K562 (cell line): ENCODE measurements around the gene CXCL13. TPM values are rescaled to one million over a fixed set of nuclear protein-coding genes. Genes with fewer than 3 reads are reported as not detected.
A peak's percentile ranks its signal among the peaks of the same experiment; 100 is the strongest.

Source experiments
- ATAC-seq: fragments of 200-7000 bp; cut with Tn5 transposase; 3 replicates; pipeline ENCODE4 v1.9.1; 2020; ENCODE audit warnings: moderate library complexity
- BruUV-seq: library from RNA; stranded (reverse); fragments of 400-500 nt; replicated peaks from 2 replicates; lab custom pipeline; 2021; lab: Mats Ljungman, UMichigan
- CTCF ChIA-PET: fragments of 300-600 bp; formaldehyde crosslinking; extraction: SDS; loops from one replicate; lab custom pipeline; 2021; ENCODE audit warnings: low intra/inter-chr PET ratio; lab: Yijun Ruan, JAX
- POLR2A ChIA-PET: fragments of 300-600, 350-650 bp; sonication (Branson Sonifier 250); formaldehyde crosslinking; extraction: SDS; loops from one replicate; lab custom pipeline; 2021; ENCODE audit warnings: antibody characterized with exemption, inconsistent platforms; lab: Yijun Ruan, JAX
- DNase-seq, 4 experiments: peaks; one replicate each; pipeline versions ENCODE4 v3.0.0 to v3.0.0-alpha.2; 2011 to 2018; ENCODE audit warnings: low spot score in 3 of 4, mixed read lengths in 3 of 4; ENCODE audit errors: extremely low read depth in 1 of 4
- FAIRE-seq: peaks from 2 replicates; lab custom pipeline; 2011; peaks lifted over from hg19 to GRCh38; lab: Jason Lieb, UNC
- H2AFZ ChIP-seq: 2 replicates; pipeline ENCODE4 v1.6.0; 2011; ENCODE audit warnings: low read depth, low read length, control low read depth, inconsistent platforms
- H3K27ac ChIP-seq: fragments of 200-600 bp; 3 replicates; pipeline ENCODE4 v1.8.0; 2011; ENCODE audit warnings: low read depth, mild to moderate bottlenecking, control low read depth, inconsistent platforms, low read length, moderate library complexity, mixed read lengths; ENCODE audit errors: extremely low read depth
- H3K27me3 ChIP-seq, 2 experiments: fragments of 300-600 bp in 1 of 2; 2 replicates in 1 of 2; 3 replicates in 1 of 2; pipeline versions ENCODE4 v1.6.0 to v1.8.0; 2011; ENCODE audit warnings: inconsistent platforms in 2 of 2, low read length in 2 of 2, mild to moderate bottlenecking in 1 of 2, mixed read lengths in 1 of 2, moderate library complexity in 1 of 2; ENCODE audit not compliant: control insufficient read depth in 2 of 2, insufficient read depth in 2 of 2
- H3K36me3 ChIP-seq: fragments of 300-600 bp; 3 replicates; pipeline ENCODE4 v1.8.0; 2011; ENCODE audit warnings: mild to moderate bottlenecking, low read length, inconsistent platforms; ENCODE audit not compliant: control insufficient read depth, insufficient read depth
- H3K4me1 ChIP-seq, 2 experiments: fragments of 200-600 bp in 1 of 2; replicated peaks in 1 of 2; 2 replicates in 1 of 2; 3 replicates in 1 of 2; pipeline versions ENCODE4 v1.5.1 to v1.8.0; 2011; ENCODE audit warnings: inconsistent platforms in 2 of 2, low read length in 2 of 2, mild to moderate bottlenecking in 1 of 2, mixed read lengths in 1 of 2, moderate library complexity in 1 of 2; ENCODE audit not compliant: control insufficient read depth in 2 of 2, insufficient read depth in 2 of 2
- H3K4me2 ChIP-seq: 2 replicates; pipeline ENCODE4 v1.6.1; 2011; ENCODE audit warnings: low read length, control low read depth, inconsistent platforms, mixed read lengths; ENCODE audit not compliant: insufficient read depth
- H3K4me3 ChIP-seq: fragments of 200-600 bp; sonication (generic), shearing (Covaris generic); 2 replicates; pipeline ENCODE4 v1.5.1; 2016; ENCODE audit warnings: control low read depth, inconsistent platforms
- H3K79me2 ChIP-seq: fragments of 200-600 bp; 3 replicates; pipeline ENCODE4 v1.8.0; 2011; ENCODE audit warnings: low read length, inconsistent platforms; ENCODE audit not compliant: control insufficient read depth, insufficient read depth
- H3K9ac ChIP-seq, 2 experiments: 2 replicates each; pipeline versions ENCODE4 v1.6.0 to v1.6.1; 2011; ENCODE audit warnings: low read depth in 2 of 2, low read length in 2 of 2, control low read depth in 1 of 2, inconsistent platforms in 1 of 2, mild to moderate bottlenecking in 1 of 2, mixed read lengths in 1 of 2; ENCODE audit not compliant: insufficient read depth in 1 of 2
- H3K9me1 ChIP-seq: one replicate; pipeline ENCODE4 v1.6.0; 2011; ENCODE audit warnings: inconsistent platforms, mild to moderate bottlenecking, low read length, moderate library complexity; ENCODE audit not compliant: control insufficient read depth, insufficient read depth
- H3K9me3 ChIP-seq: replicated peaks from 2 replicates; pipeline ENCODE4 v1.5.1; 2011; ENCODE audit warnings: low read depth, low read length, inconsistent platforms; ENCODE audit not compliant: control insufficient read depth, insufficient read depth
- H4K20me1 ChIP-seq: replicated peaks from 2 replicates; pipeline ENCODE4 v1.6.1; 2011; ENCODE audit warnings: low read length, inconsistent platforms, mixed read lengths; ENCODE audit not compliant: control insufficient read depth, insufficient read depth
- CTCF ChIP-seq, 3 experiments: IDR thresholded peaks in 2 of 3; conservative IDR thresholded peaks in 1 of 3; 2 replicates each; pipeline ENCODE4 v1.5.1; 2011 to 2012; ENCODE audit warnings: low read length in 3 of 3, mild to moderate bottlenecking in 3 of 3, control low read depth in 2 of 3, improper control_type of control experiment in 1 of 3, inconsistent platforms in 1 of 3, low read depth in 1 of 3, mixed read lengths in 1 of 3, moderate library complexity in 1 of 3; ENCODE audit not compliant: insufficient read depth in 2 of 3
- GABPB2 ChIP-seq: fragments of 250-450 bp; sonication (Bioruptor Pico); conservative IDR thresholded peaks from 2 replicates; pipeline ENCODE4 v1.5.1; 2021; ENCODE audit warnings: mild to moderate bottlenecking
- HDAC3 ChIP-seq: fragments of 450-650 bp; IDR thresholded peaks from 2 replicates; pipeline ENCODE4 v1.6.1; 2018; ENCODE audit warnings: borderline replicate concordance, mild to moderate bottlenecking, moderate library complexity; ENCODE audit not compliant: partially characterized antibody
- MAX ChIP-seq: sonication (generic); formaldehyde crosslinking; IDR thresholded peaks from 2 replicates; pipeline ENCODE4 v1.9.0; 2022; ENCODE audit warnings: mild to moderate bottlenecking, missing genetic modification reagents
- SRSF1 ChIP-seq: fragments of 200-400 bp; formaldehyde crosslinking; IDR thresholded peaks from 2 replicates; pipeline ENCODE4 v1.6.1; 2017; ENCODE audit warnings: mild to moderate bottlenecking, low read depth, low read length, moderate library complexity
- ZNF551 ChIP-seq: fragments of 250-450 bp; sonication (Bioruptor Pico); IDR thresholded peaks from 2 replicates; pipeline ENCODE4 v1.5.0; 2021; ENCODE audit warnings: mild to moderate bottlenecking, moderate library complexity
- ZNF583 ChIP-seq: fragments of 250-450 bp; sonication (Bioruptor Pico); IDR thresholded peaks from 2 replicates; pipeline ENCODE4 v1.4.0; 2020
- WGBS: fragments of 100-300 bp; shearing (Covaris generic); methylation state at CpG from one replicate; pipeline ENCODE4 v1.1.6; 2016; ENCODE audit warnings: low coverage, mixed read lengths; ENCODE audit not compliant: insufficient coverage; ENCODE audit errors: missing lambda C conversion rate; 5-methylcytosine and 5-hydroxymethylcytosine counted together
- in situ Hi-C: fragments of 300-500 bp; cut with MboI; formaldehyde crosslinking; loops from 4 replicates; pipeline ENCODE4 v1.15.0; 2018; ENCODE audit warnings: inconsistent platforms, mixed read lengths
- intact Hi-C: fragments of 100-400 bp; cut with micrococcal nuclease; formaldehyde crosslinking; loops from 2 replicates; pipeline ENCODE4 v1.14.2; 2022
- polyA plus RNA-seq, 8 experiments: library from polyadenylated mRNA; depleted of rRNA in 4 of 8; stranded (reverse) in 5 of 8; unstranded in 3 of 8; fragments of >200 nt; fragmentation: Nextera tagmentation in 2 of 8; fragmentation: Illumina TruSeq in 1 of 8; extraction: Ambion mirVana in 2 of 8; extraction: Trizol in 1 of 8; gene quantifications; 2 replicates each; pipeline versions ENCODE4 v1.2.1 to v1.2.3, GENCODE V29; 2011 to 2014; ENCODE audit warnings: inconsistent platforms in 1 of 8, missing spikeins in 1 of 8
- total RNA-seq, 7 experiments: library from RNA; depleted of rRNA in 6 of 7; stranded (reverse); fragments of >200 nt in 6 of 7; fragmentation: Illumina TruSeq in 2 of 7; extraction: Trizol in 2 of 7; gene quantifications; 2 replicates each; pipeline versions ENCODE4 v1.2.1 to v1.2.3, GENCODE V29; 2011 to 2021; ENCODE audit warnings: low replicate concordance in 1 of 7

CXCL13 gene
- total and polyA plus RNA-seq, 9 of the 15 experiments (the other 6 are each of a cell fraction or from before 2014, with no cell fraction given), result not detected

GRCh38 chr4:77578145-77578544 lies 27.5 kb upstream of the CXCL13 start:
- POLR2A ChIA-PET, result no interaction called here
- no peak for FAIRE-seq
- H3K27me3 ChIP-seq, result no peaks in the 10 kb centered on the region
- DNase-seq, result no peak
- no peaks in the 10 kb centered on the region for H3K9me1 ChIP-seq
- no peak overlapping the region for H2AFZ ChIP-seq
- no peak overlapping the region for H3K4me2 ChIP-seq
- TF ChIP-seq ZNF551, result no peak
- no peak for TF ChIP-seq GABPB2 (CRISPR knock-in tag)
- TF ChIP-seq ZNF583 (CRISPR knock-in tag), result no peak
- TF ChIP-seq MAX (CRISPR knock-in tag), result no peak
- no peak for TF ChIP-seq HDAC3
- peak; percentile 14 to 46 (median 29); a peak in 3 of 6 replicates for TF ChIP-seq CTCF (IDR thresholded peaks at IDR 0.05 in 2 of 3, conservative IDR thresholded peaks at IDR 0.05 in 1 of 3; ENCODE audit: insufficient read depth in 2 of 3, low read depth in 1 of 3, low read length in 3 of 3)
- TF ChIP-seq SRSF1, result no peak
- no peaks in the 10 kb centered on the region for H4K20me1 ChIP-seq
- no peak for ATAC-seq
- intact Hi-C loops, result no loop called here
- H3K27ac ChIP-seq, result no peak overlapping the region
- no peaks in the 10 kb centered on the region for H3K4me1 ChIP-seq
- H3K9me3 ChIP-seq, result no peaks in the 10 kb centered on the region
- WGBS, result 0% methylated on average over 2 of the region's 2 CpGs
- BruUV-seq, result no TSS peak
- in situ Hi-C loops, result no loop called here
- no peaks in the 10 kb centered on the region for H3K36me3 ChIP-seq
- CTCF ChIA-PET, result no interaction called here
- H3K9ac ChIP-seq, result no peak overlapping the region
- no peak overlapping the region for H3K4me3 ChIP-seq
- H3K79me2 ChIP-seq, result no peaks in the 10 kb centered on the region
